HepG2 (cell line): ENCODE results near the gene TPM1. TPM values are rescaled to one million over a fixed set of nuclear protein-coding genes. Genes with fewer than 3 reads are reported as not detected.
A peak's percentile ranks its signal among the peaks of the same experiment; 100 is the strongest.

ENCODE experiments used
- CREM ChIP-seq, 2 experiments: sonication (generic) in 1 of 2; formaldehyde crosslinking in 1 of 2; IDR thresholded peaks; 2 replicates each; pipeline versions ENCODE4 v1.4.0 to v1.6.1; 2016 to 2020; ENCODE audit warnings: antibody characterized with exemption in 1 of 2, mild to moderate bottlenecking in 1 of 2, missing genetic modification reagents in 1 of 2
- GFI1 ChIP-seq: sonication (generic); formaldehyde crosslinking; IDR thresholded peaks from 2 replicates; pipeline ENCODE4 v1.5.0; 2020; ENCODE audit warnings: missing genetic modification reagents, mild to moderate bottlenecking, borderline replicate concordance
- HNF1A ChIP-seq, 2 experiments: sonication (generic) in 1 of 2; formaldehyde crosslinking in 1 of 2; IDR thresholded peaks; 2 replicates each; pipeline versions ENCODE4 v1.4.0 to v1.6.1; 2016 to 2020; ENCODE audit warnings: borderline replicate concordance in 1 of 2, low read depth in 1 of 2, mild to moderate bottlenecking in 1 of 2, missing genetic modification reagents in 1 of 2
- PATZ1 ChIP-seq: sonication (generic); formaldehyde crosslinking; IDR thresholded peaks from 2 replicates; pipeline ENCODE4 v1.4.0; 2020; ENCODE audit warnings: missing genetic modification reagents
- SMARCC2 ChIP-seq: fragments of 450-650 bp; IDR thresholded peaks from 2 replicates; pipeline ENCODE4 v1.6.1; 2017; ENCODE audit warnings: antibody characterized with exemption, mild to moderate bottlenecking
- SRF ChIP-seq: IDR thresholded peaks from 2 replicates; pipeline ENCODE4 v1.6.1; 2011; ENCODE audit warnings: mild to moderate bottlenecking, low read depth, low read length, moderate library complexity
- TBX3 ChIP-seq: fragments of 450-650 bp; IDR thresholded peaks from 2 replicates; pipeline ENCODE4 v1.6.1; 2017; ENCODE audit warnings: antibody characterized with exemption, mild to moderate bottlenecking, inconsistent platforms, borderline replicate concordance
- TFDP2 ChIP-seq: sonication (generic); formaldehyde crosslinking; IDR thresholded peaks from 2 replicates; pipeline ENCODE4 v1.4.0; 2020; ENCODE audit warnings: missing genetic modification reagents
- WIZ ChIP-seq: sonication (generic); formaldehyde crosslinking; IDR thresholded peaks from 2 replicates; pipeline ENCODE4 v1.5.1; 2020; ENCODE audit warnings: mild to moderate bottlenecking, missing genetic modification reagents
- ZEB1 ChIP-seq: IDR thresholded peaks from 2 replicates; pipeline ENCODE4 v1.6.1; 2012; ENCODE audit warnings: mild to moderate bottlenecking, low read depth, inconsistent platforms; ENCODE audit not compliant: insufficient replicate concordance
- ZNF280D ChIP-seq: sonication (generic); formaldehyde crosslinking; IDR thresholded peaks from 2 replicates; pipeline ENCODE4 v1.5.1; 2020; ENCODE audit warnings: mild to moderate bottlenecking, missing genetic modification reagents
- ZNF564 ChIP-seq: sonication (generic); formaldehyde crosslinking; IDR thresholded peaks from 2 replicates; pipeline ENCODE4 v1.8.1; 2023; ENCODE audit warnings: mild to moderate bottlenecking, missing genetic modification reagents
- ZNF615 ChIP-seq: sonication (generic); formaldehyde crosslinking; IDR thresholded peaks from 2 replicates; pipeline ENCODE4 v1.5.0; 2020; ENCODE audit warnings: mild to moderate bottlenecking, missing genetic modification reagents, borderline replicate concordance
- ZNF709 ChIP-seq: sonication (generic); formaldehyde crosslinking; IDR thresholded peaks from 2 replicates; pipeline ENCODE4 v1.5.0; 2020; ENCODE audit warnings: mild to moderate bottlenecking, missing genetic modification reagents
- ZNF737 ChIP-seq: sonication (generic); formaldehyde crosslinking; IDR thresholded peaks from 2 replicates; pipeline ENCODE4 v1.5.0; 2020; ENCODE audit warnings: missing genetic modification reagents, mild to moderate bottlenecking, borderline replicate concordance
- ZNF75D ChIP-seq: sonication (generic); formaldehyde crosslinking; IDR thresholded peaks from 2 replicates; pipeline ENCODE4 v1.8.1; 2023; ENCODE audit warnings: missing genetic modification reagents, mild to moderate bottlenecking, borderline replicate concordance
- ZNF879 ChIP-seq: sonication (generic); formaldehyde crosslinking; IDR thresholded peaks from 2 replicates; pipeline ENCODE4 v1.8.1; 2023; ENCODE audit warnings: missing genetic modification reagents
- ZSCAN12 ChIP-seq: sonication (generic); formaldehyde crosslinking; IDR thresholded peaks from 2 replicates; pipeline ENCODE4 v1.9.0; 2021; ENCODE audit warnings: mild to moderate bottlenecking, missing genetic modification reagents
- polyA plus RNA-seq, 8 experiments: library from polyadenylated mRNA; depleted of rRNA in 3 of 8; stranded (reverse) in 7 of 8; unstranded in 1 of 8; fragments of >200 nt; fragmentation: Illumina TruSeq in 4 of 8; extraction: Trizol in 4 of 8; gene quantifications; 2 replicates each; pipeline versions ENCODE4 v1.2.1 to v1.2.3, GENCODE V29; 2011 to 2016; ENCODE audit warnings: low read depth in 4 of 8, missing spikeins in 1 of 8, mixed read lengths in 1 of 8; ENCODE audit not compliant: insufficient read depth in 1 of 8
- total RNA-seq, 5 experiments: library from RNA; depleted of rRNA; stranded (reverse); fragments of >200 nt; fragmentation: Illumina TruSeq; extraction: Trizol; gene quantifications; 2 replicates each; pipeline ENCODE4 v1.2.3, GENCODE V29; 2016; ENCODE audit warnings: low read depth in 1 of 5

TPM1 gene
- total and polyA plus RNA-seq, 2 of the 13 experiments (the other 11 are each of a cell fraction or from before 2014, with no cell fraction given) = 98.9 to 109 TPM

GRCh38 chr15:63048115-63048775 is 5.7 kb downstream of the TPM1 start (continued):
- TF ChIP-seq ZNF280D = no peak
- no peak for TF ChIP-seq ZNF737 (CRISPR knock-in tag)
- no peak for TF ChIP-seq SRF
- TF ChIP-seq ZNF879 = no peak
- no peak for TF ChIP-seq TBX3
- peak; percentile 70 for TF ChIP-seq GFI1 (CRISPR knock-in tag)
- no peak for TF ChIP-seq ZEB1
- no peak for TF ChIP-seq ZNF75D
- TF ChIP-seq HNF1A (IDR thresholded peaks at IDR 0.05; ENCODE audit: low read depth) = no peak
- TF ChIP-seq HNF1A (CRISPR knock-in tag; IDR thresholded peaks at IDR 0.05; ENCODE audit: borderline replicate concordance) = peak; percentile 88; the same call in 1 of the 2 replicates
- TF ChIP-seq ZNF564 (CRISPR knock-in tag) = peak; percentile 99
- 0 out of 2 replicates have a peak, but pooled peaks have one; percentile 6 for TF ChIP-seq ZNF709 (CRISPR knock-in tag)
- no peak for TF ChIP-seq SMARCC2
- TF ChIP-seq ZNF615 = no peak
- TF ChIP-seq CREM (IDR thresholded peaks at IDR 0.05) = no peak
- TF ChIP-seq CREM (CRISPR knock-in tag; IDR thresholded peaks at IDR 0.05) = no peak
- TF ChIP-seq TFDP2 (CRISPR knock-in tag) = peak; percentile 76
- no peak for TF ChIP-seq ZSCAN12 (CRISPR knock-in tag)
- peak; percentile 34 for TF ChIP-seq PATZ1 (CRISPR knock-in tag)
- TF ChIP-seq WIZ = peak; percentile 33; the same call in 1 of the 2 replicates
